ENCODE measurements around the gene SEPHS2. TPM values are rescaled to one million over a fixed set of nuclear protein-coding genes. Genes with fewer than 3 reads are reported as not detected.
A peak's percentile ranks its signal among the peaks of the same experiment; 100 is the strongest.

The SEPHS2 gene
- total RNA-seq, 1 experiment from 2014 or later, result 52.6 TPM

DNA sequence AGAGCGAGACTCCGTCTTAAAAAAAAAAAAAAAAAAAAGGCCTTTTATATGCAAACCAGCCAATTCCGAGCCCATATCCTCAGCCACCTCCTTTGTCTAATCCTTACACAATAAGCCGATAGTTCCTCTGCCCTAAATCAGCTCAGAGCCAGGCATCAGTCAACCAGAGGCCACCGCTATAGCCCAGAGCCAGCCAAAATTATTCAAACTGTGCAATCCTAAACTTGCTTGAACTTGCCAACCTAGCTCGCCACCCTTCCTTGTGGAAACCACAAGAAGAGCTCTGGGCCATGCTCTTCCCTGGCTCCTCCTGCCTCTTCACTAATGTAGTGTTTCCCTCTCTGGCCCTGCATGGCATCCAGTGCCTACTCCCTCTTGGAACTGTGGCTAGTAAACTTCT lies 44.5 kb upstream of the SEPHS2 start:
- no peak overlapping the region for H2BK12ac ChIP-seq (ENCODE audit: insufficient read length, low read depth, low read length)
- H2BK15ac ChIP-seq (ENCODE audit: low read depth, low read length), result no peak overlapping the region
- no peak overlapping the region for H3K4ac ChIP-seq (ENCODE audit: low read depth, low read length)
- H3K23ac ChIP-seq (ENCODE audit: insufficient read length, low read depth, low read length), result no peak overlapping the region
- TF ChIP-seq, protein P1, sequence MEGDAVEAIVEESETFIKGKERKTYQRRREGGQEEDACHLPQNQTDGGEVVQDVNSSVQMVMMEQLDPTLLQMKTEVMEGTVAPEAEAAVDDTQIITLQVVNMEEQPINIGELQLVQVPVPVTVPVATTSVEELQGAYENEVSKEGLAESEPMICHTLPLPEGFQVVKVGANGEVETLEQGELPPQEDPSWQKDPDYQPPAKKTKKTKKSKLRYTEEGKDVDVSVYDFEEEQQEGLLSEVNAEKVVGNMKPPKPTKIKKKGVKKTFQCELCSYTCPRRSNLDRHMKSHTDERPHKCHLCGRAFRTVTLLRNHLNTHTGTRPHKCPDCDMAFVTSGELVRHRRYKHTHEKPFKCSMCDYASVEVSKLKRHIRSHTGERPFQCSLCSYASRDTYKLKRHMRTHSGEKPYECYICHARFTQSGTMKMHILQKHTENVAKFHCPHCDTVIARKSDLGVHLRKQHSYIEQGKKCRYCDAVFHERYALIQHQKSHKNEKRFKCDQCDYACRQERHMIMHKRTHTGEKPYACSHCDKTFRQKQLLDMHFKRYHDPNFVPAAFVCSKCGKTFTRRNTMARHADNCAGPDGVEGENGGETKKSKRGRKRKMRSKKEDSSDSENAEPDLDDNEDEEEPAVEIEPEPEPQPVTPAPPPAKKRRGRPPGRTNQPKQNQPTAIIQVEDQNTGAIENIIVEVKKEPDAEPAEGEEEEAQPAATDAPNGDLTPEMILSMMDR (conservative IDR thresholded peaks at IDR 0.05), result no peak
- H2BK120ac ChIP-seq (ENCODE audit: low read depth, low read length, poor library complexity, severe bottlenecking), result no peak overlapping the region
- Mint-ChIP-seq H3K4me1 (peaks cover 14 to 24% of the 10 kb centered on the region in 2 experiments), H3K27ac (no peak overlapping the region), H3K27me3 (ENCODE audit: low read depth) (peaks cover 16% of the 10 kb centered on the region), H3K36me3 (ENCODE audit: insufficient read depth in 1 of 3, low read depth in 3 of 3) (no peaks in the 10 kb centered on the region), H3K4me3 (no peak overlapping the region), H3K9me3 (no peaks in the 10 kb centered on the region; a peak in 3 of 5 replicates)
- no peak overlapping the region for H4K91ac ChIP-seq (ENCODE audit: insufficient read length, low read depth, low read length)
- no peak overlapping the region for H3T11ph ChIP-seq (ENCODE audit: low read length)
- no peak overlapping the region for H3K4me2 ChIP-seq (ENCODE audit: insufficient read depth, insufficient read length, low read length)
- H3K79me1 ChIP-seq (ENCODE audit: insufficient read depth, low read depth, low read length, poor library complexity, severe bottlenecking), result no peaks in the 10 kb centered on the region
- no peak overlapping the region for H2AK5ac ChIP-seq (ENCODE audit: insufficient read length, low read length)
- H4K8ac ChIP-seq (replicated peaks; ENCODE audit: insufficient read length, low read depth, low read length), result no peak overlapping the region
- no peak overlapping the region for H3K56ac ChIP-seq (ENCODE audit: insufficient read length, low read depth, low read length)
- H3K27ac ChIP-seq (ENCODE audit: insufficient read length, low read depth, low read length), result no peak overlapping the region
- H2BK5ac ChIP-seq (ENCODE audit: insufficient read length, low read length), result no peak overlapping the region
- H3K4me1 ChIP-seq (ENCODE audit: insufficient read depth, low read length), result no peaks in the 10 kb centered on the region; the same call in 1 of the 2 replicates
- no peaks in the 10 kb centered on the region for H3K9me3 ChIP-seq (ENCODE audit: control insufficient read depth, low read depth, low read length)
- no peak overlapping the region for H3K18ac ChIP-seq (ENCODE audit: insufficient read length, low read depth, low read length)
- WGBS (ENCODE audit: extremely low coverage, insufficient read length, low lambda C conversion rate), result no CpG with 5 or more reads among the region's 6 CpGs
- no peaks in the 10 kb centered on the region for H3K27me3 ChIP-seq (ENCODE audit: insufficient read depth, low read length)
- no peak overlapping the region for H2BK20ac ChIP-seq (ENCODE audit: low read depth, low read length, poor library complexity, severe bottlenecking)
- H3K23me2 ChIP-seq (ENCODE audit: insufficient read length, low read depth, low read length, poor library complexity, severe bottlenecking), result no peaks in the 10 kb centered on the region
- H3K79me2 ChIP-seq (ENCODE audit: insufficient read depth, low read length), result no peaks in the 10 kb centered on the region
- H4K5ac ChIP-seq (ENCODE audit: insufficient read length, low read depth, low read length), result no peak overlapping the region
- no peak overlapping the region for H3K9ac ChIP-seq (ENCODE audit: extremely low read depth, insufficient read length, low read length)
- no peak overlapping the region for H2AFZ ChIP-seq (ENCODE audit: low read length)
- no peaks in the 10 kb centered on the region for H4K20me1 ChIP-seq (ENCODE audit: control insufficient read depth, insufficient read depth, insufficient read length)
- no peak for DNase-seq
- H3K14ac ChIP-seq (ENCODE audit: insufficient read depth, low read length), result peak overlapping the region; percentile 73; the same call in 1 of the 2 replicates
